ENCODE data around the gene ST3GAL2. TPM values are rescaled to one million over a fixed set of nuclear protein-coding genes. Genes with fewer than 3 reads are reported as not detected.
"Not testable (repeated sequence)": the region's sequence is repeated elsewhere in the genome, so short reads cannot be mapped to it uniquely, and the experiment has no call there.

ST3GAL2 gene
- total RNA-seq, 1 donor from 2014 or later = 14.7 TPM

DNA sequence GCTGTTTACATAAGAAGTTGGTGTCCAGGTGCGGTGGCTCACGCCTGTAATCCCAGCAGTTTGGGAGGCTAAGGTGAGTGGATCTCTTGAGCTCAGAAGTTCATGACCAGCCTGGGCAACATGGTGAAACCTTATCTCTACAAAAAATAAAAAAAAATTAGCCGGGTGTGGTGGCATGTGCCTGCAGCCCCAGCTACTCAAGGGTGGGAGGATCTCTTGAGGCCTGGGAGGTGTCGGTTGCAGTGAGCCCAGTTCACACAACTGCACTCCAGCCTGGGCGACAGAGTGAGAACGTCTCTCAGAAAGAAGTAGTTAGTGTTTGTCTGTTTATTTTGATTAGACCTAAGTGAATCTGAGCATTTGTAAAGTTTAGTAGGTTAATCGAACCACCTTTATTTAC lies 79.3 kb downstream of the ST3GAL2 start:
- no peak for DNase-seq (ENCODE audit: low spot score)
- ATAC-seq = no peak

DNA sequence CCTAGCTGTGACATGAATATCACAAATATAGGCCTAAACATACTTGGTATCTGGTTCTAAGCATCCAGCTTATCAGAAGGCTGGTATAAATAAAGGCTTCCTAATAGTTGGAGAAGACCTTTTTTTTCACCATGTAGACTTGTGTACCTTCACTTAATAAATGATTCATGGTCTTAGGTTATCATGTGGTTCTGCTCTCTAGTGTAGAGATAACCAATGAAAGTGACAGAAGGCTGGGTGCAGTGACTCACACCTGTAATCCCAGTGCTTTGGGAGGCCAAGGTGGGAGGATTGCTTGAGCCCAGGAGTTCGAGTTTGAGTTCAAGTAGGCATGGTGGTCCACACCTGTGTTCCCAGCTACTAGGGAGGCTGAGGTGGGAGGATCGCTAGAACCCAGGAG lies 89.1 kb downstream of the ST3GAL2 start:
- ATAC-seq (no peak), DNase-seq (ENCODE audit: low spot score) (no peak)

DNA sequence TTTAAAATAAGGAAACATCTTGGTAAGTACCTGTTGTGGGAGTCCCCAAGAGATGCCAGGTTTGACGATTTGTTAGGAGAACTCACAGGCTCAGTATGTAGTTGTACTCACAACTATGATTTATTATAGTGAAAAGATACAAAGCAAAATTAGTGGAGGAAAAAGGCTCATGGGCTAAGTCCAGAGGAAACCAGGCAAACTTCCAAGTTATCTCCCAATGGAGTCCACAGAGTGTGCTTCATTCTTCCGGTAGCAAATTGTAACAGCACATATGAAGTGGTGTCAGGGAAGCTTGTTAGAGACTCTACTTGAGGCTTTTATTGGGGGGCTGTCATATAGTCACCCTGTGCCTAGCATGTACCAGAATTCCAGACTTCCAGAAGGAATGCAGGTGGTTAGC lies 89.9 kb downstream of the ST3GAL2 start:
- DNase-seq (ENCODE audit: low spot score) (no peak), ATAC-seq (no peak)

DNA sequence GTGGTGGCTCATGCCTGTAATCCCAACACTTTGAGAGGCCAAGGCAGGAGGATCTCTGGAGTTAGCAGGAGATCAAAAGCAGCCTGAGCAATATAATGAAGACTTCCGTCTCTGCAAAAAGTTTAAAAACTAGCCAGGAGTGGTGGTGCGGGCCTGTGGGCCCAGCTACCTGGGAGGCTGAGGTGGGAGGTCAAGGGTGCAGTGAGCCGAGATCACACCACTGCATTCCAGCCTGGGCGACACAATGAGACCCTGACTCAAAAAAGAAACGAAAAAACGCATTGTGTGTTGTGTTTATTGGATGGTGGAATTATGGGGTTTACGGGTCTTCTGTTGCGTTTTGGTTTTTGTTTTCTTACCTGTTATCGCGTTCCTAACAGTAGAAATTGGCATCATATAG lies 93.1 kb downstream of the ST3GAL2 start:
- no peak for DNase-seq (ENCODE audit: low spot score)

GRCh38 chr16:70342016-70342415 lies 96.9 kb downstream of the ST3GAL2 start:
- ATAC-seq = no peak

More for the DNA sequence above, 93.1 kb downstream of the ST3GAL2 start:
- ATAC-seq = no peak

DNA sequence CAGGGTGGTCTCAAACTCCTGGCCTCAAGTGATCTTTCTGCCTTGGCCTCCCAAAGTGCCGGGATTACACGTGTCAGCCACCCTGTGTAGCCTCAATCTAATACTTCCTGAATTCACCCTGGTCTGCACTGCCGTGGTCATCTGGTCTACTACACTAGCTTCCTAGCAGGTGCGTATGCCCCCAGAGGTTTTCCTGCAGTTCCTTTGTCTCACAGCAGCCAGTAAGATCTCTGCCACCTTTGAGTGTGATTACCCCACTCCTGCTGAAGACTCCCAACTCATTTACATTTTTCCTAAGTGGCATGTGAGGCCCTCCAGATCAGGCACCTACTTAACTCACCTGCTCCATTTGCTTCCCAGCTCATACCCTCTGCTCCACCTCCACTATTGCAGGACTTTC lies 97.3 kb downstream of the ST3GAL2 start:
- no peak for ATAC-seq

More at GRCh38 chr16:70342016-70342415, 96.9 kb downstream of the ST3GAL2 start:
- DNase-seq (ENCODE audit: low spot score) = no peak

DNA sequence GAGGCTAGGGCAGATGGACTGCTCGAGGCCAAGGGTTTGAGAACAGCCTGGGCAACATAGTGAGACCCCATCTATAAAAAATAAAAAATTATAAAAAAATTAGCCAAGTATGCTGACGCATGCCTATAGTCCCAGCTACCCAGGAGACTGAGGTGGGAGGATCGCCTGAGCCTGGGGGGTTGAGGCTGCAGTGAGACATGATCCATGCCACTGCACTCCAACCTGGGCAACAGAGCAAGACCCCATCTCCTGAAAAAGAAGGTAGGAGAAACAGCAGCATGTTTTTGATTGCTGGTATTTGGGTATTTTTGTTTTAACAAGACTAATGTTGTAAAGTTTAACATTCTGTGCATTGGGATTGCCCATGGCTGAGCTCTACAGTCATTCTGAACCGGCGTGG lies 101.1 kb downstream of the ST3GAL2 start:
- no peak for DNase-seq (ENCODE audit: low spot score)
- no peak for ATAC-seq

More for the DNA sequence above, 97.3 kb downstream of the ST3GAL2 start:
- DNase-seq (ENCODE audit: low spot score) = no peak

DNA sequence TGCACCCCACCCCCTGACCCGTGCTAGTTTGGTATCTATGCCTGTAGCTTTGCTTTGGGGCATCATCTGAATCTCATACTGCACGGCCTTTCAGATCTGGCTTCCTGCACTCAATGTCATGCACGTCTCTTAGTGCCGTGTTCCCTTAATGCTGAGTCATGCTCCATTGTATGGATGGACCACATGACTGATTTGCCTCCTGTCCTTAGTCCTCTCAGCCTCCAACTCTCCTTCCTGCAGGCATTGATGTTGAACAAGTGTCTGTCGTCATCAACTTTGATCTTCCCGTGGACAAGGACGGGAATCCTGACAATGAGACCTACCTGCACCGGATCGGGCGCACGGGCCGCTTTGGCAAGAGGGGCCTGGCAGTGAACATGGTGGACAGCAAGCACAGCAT lies 106.2 kb downstream of the ST3GAL2 start:
- not testable (repeated sequence) for ATAC-seq

GRCh38 chr16:70331588-70332358 lies 107.1 kb downstream of the ST3GAL2 start:
- ATAC-seq = peak; percentile 86
- DNase-seq (ENCODE audit: low spot score) = peak; percentile 49

More for the DNA sequence above, 106.2 kb downstream of the ST3GAL2 start:
- not testable (repeated sequence) for DNase-seq (ENCODE audit: low spot score)

- ATAC-seq = no peak
- DNase-seq (ENCODE audit: low spot score) = no peak
These were observed 107.8 kb downstream of the ST3GAL2 start for GRCh38 chr16:70331091-70331490.

Other genes starting within 250 kb of the ST3GAL2 start
- 8.2 TPM for gene EXOSC6, start 187.2 kb downstream of the ST3GAL2 start, total RNA-seq
- 82.4 TPM for gene AARS1, start 149.6 kb downstream of the ST3GAL2 start, total RNA-seq
- gene DDX19B, start 139.9 kb downstream of the ST3GAL2 start, total RNA-seq = 14.6 TPM
- 15.3 TPM for gene DDX19A, start 92.2 kb downstream of the ST3GAL2 start, total RNA-seq
- gene FCSK, start 15.5 kb upstream of the ST3GAL2 start, total RNA-seq = 20.1 TPM
- gene COG4, start 84.5 kb upstream of the ST3GAL2 start, total RNA-seq = 31.2 TPM
- 92.3 TPM for gene SF3B3, start 84.7 kb upstream of the ST3GAL2 start, total RNA-seq
- 0.58 TPM for gene IL34, start 207.5 kb upstream of the ST3GAL2 start, total RNA-seq
- 58.1 TPM for gene MTSS2, start 247.0 kb upstream of the ST3GAL2 start, total RNA-seq